Measurements from ENCODE around the gene CAMK2G. TPM values are rescaled to one million over a fixed set of nuclear protein-coding genes. Genes with fewer than 3 reads are reported as not detected.

The CAMK2G gene
- total RNA-seq, 1 experiment from 2014 or later = 179 TPM

DNA sequence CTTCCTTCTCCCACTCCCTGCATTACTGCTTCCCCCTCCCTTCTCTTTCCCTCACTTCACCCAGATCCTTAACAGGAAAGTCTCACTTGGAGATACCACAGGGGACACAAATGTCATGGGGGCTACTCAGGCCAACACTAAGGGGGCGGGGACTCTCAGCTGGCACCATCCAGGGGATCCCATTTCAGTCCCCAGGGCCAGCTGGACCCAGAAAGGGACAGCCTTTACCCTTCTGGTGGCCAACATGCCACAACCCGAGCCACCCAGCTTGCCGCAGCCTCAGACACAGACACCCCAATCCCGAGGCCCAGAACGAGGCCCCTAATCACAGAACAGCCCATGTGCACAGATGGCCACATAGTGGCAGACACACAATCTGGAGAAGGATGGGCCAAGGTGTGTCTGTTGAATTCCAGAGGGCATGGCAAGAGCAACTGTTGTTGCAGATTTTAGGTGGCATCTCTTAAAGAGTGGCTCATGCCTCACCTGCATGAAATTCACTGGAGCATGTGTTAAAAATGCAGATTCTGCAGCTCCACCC is 5.6 kb downstream of the CAMK2G start:
- no peak overlapping the region for H2AFZ ChIP-seq (ENCODE audit: low read length)
- ChIA-PET POLR2A (ENCODE audit: unreplicated experiment) (no interaction called here), CTCF (no interaction called here)
- H3K9me3 ChIP-seq (ENCODE audit: low read length) = no peaks in the 10 kb centered on the region
- intact Hi-C loops (cut with micrococcal nuclease) = no loop called here
- H3K79me2 ChIP-seq (ENCODE audit: low read length) = peaks cover 96% of the 10 kb centered on the region
- H3K4me2 ChIP-seq (ENCODE audit: low read length) = no peak overlapping the region
- no peak for DNase-seq
- H3K36me3 ChIP-seq (ENCODE audit: low read depth, low read length) = peaks cover 87% of the 10 kb centered on the region
- no peaks in the 10 kb centered on the region for H3K27me3 ChIP-seq (ENCODE audit: low read length)
- no peak overlapping the region for H3K27ac ChIP-seq (ENCODE audit: low read length)
- no peak overlapping the region for H3K4me3 ChIP-seq (ENCODE audit: low read length)
- BruUV-seq (replicated peaks) = no TSS peak
- peaks cover 83% of the 10 kb centered on the region for H4K20me1 ChIP-seq (ENCODE audit: low read length)
- TF ChIP-seq EZH2phosphoT487 (IDR thresholded peaks at IDR 0.05; ENCODE audit: borderline replicate concordance, low read length) (no peak), EZH2 (IDR thresholded peaks at IDR 0.05; ENCODE audit: low read length, unreplicated experiment) (no peak)
- TF ChIP-seq, protein P1, sequence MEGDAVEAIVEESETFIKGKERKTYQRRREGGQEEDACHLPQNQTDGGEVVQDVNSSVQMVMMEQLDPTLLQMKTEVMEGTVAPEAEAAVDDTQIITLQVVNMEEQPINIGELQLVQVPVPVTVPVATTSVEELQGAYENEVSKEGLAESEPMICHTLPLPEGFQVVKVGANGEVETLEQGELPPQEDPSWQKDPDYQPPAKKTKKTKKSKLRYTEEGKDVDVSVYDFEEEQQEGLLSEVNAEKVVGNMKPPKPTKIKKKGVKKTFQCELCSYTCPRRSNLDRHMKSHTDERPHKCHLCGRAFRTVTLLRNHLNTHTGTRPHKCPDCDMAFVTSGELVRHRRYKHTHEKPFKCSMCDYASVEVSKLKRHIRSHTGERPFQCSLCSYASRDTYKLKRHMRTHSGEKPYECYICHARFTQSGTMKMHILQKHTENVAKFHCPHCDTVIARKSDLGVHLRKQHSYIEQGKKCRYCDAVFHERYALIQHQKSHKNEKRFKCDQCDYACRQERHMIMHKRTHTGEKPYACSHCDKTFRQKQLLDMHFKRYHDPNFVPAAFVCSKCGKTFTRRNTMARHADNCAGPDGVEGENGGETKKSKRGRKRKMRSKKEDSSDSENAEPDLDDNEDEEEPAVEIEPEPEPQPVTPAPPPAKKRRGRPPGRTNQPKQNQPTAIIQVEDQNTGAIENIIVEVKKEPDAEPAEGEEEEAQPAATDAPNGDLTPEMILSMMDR (conservative IDR thresholded peaks at IDR 0.05; ENCODE audit: low read depth, low read length) = no peak
- H3F3A ChIP-seq (ENCODE audit: low read length, unreplicated experiment) = no peaks in the 10 kb centered on the region
- H3K9me2 ChIP-seq (replicated peaks; ENCODE audit: low read length) = no peaks in the 10 kb centered on the region
- peaks cover 19% of the 10 kb centered on the region for H3K4me1 ChIP-seq (ENCODE audit: insufficient read depth, low read length)
- H3K9ac ChIP-seq (ENCODE audit: low read length) = no peak overlapping the region
- no peak for ATAC-seq

DNA sequence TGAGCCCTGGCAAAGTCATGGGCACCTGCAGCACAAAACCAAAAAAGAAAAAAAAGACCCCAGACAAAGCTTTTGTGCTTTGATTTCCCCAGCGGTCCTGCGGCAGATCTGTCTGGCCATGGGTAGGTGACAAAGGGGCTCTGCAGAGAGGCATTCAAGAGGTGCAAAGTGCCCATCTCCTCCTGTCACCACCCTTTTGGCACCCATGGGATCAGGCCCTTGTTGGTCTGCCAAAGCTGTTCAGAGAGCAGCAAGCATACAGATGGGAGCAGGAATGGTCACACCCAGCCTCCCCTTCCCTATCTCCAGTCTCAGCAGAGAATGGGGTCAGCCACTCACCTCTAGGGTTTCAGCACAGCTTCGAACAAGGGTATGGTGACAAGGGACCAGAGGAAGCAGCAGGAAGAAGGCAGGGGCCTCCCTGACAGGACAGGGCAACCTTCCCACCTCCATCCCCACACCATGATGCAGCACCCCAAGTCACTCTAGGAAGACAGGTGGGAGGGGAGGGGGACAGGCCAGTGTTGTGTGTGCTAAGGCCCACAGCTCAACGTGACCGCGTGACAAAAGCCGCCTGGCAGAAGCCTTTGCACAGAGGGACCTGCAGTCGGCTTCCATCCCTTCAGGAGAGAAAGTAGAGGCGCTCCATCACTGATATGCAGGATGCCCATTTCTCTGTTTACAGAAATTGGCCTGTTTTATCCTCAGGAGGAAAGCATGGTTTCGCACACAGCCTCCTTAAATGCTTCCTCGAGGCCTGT is 6.3 kb downstream of the CAMK2G start:
- Histone ChIP-seq H3K36me3 (ENCODE audit: low read depth, low read length) (peaks cover 94% of the 10 kb centered on the region), H3K9me3 (ENCODE audit: low read length) (no peaks in the 10 kb centered on the region), H2AFZ (ENCODE audit: low read length) (no peak overlapping the region), H3K9me2 (replicated peaks; ENCODE audit: low read length) (no peaks in the 10 kb centered on the region), H3K4me2 (ENCODE audit: low read length) (no peak overlapping the region), H3K27me3 (ENCODE audit: low read length) (no peaks in the 10 kb centered on the region), H3K79me2 (ENCODE audit: low read length) (peaks cover 98% of the 10 kb centered on the region), H3K4me3 (ENCODE audit: low read length) (no peak overlapping the region), H3F3A (ENCODE audit: low read length, unreplicated experiment) (no peaks in the 10 kb centered on the region), H3K27ac (ENCODE audit: low read length) (no peak overlapping the region), H3K4me1 (ENCODE audit: insufficient read depth, low read length) (peaks cover 16% of the 10 kb centered on the region), H3K9ac (ENCODE audit: low read length) (no peak overlapping the region), H4K20me1 (ENCODE audit: low read length) (peaks cover 86% of the 10 kb centered on the region)
- TF ChIP-seq EZH2phosphoT487 (IDR thresholded peaks at IDR 0.05; ENCODE audit: borderline replicate concordance, low read length) (no peak), EZH2 (IDR thresholded peaks at IDR 0.05; ENCODE audit: low read length, unreplicated experiment) (no peak)
- TF ChIP-seq, protein P1 (conservative IDR thresholded peaks at IDR 0.05; ENCODE audit: low read depth, low read length) = no peak
- no TSS peak for BruUV-seq (replicated peaks)
- no peak for DNase-seq
- ChIA-PET POLR2A (ENCODE audit: unreplicated experiment) (interaction anchor here (0.6 kb wide), 1 partner anchor 41 kb away, joined by 3 read pairs; no protein-coding TSS in a partner anchor), CTCF (no interaction called here)
- intact Hi-C loops (cut with micrococcal nuclease) = no loop called here
- ATAC-seq = no peak
